Measurements from ENCODE around the gene EFL1.

Gene EFL1

DNA sequence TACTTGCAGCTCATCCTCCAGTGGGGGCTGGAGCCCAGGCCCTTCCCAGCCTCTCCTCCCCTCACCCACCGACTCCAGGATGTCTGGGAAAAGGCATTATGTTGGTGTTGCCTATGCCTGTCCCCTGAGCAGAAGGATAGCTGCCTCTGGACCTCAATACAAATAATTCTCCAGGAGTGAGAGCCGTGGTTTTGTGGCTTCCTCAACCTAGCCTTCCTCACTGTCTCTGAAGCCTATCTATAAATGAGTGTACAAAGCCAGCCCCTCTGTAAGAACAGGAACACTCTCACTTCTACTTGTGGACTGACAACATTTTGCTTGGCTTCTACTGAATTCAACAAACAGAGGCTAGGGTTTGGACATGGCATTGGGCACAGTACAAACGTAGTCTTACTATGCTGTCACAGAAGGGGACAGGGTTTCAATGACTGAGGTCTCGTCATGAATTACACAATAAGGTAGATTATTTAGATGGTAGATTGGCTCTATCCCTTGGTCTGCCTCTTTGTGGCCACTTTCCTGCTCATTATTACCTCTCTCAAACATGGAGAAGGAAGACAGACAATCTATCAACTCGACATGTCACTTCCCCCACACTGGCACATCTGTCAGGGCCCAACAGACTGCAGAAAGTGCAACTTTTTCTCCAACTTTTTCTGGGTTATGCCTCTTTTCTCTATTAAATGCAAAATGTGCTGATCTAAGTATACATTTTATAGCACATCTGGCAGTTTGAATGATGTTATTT lies 134.0 kb downstream of the EFL1 start:
- no peak for DNase-seq (ENCODE audit: extremely low read depth in 1 of 2, low read depth in 1 of 2)

DNA sequence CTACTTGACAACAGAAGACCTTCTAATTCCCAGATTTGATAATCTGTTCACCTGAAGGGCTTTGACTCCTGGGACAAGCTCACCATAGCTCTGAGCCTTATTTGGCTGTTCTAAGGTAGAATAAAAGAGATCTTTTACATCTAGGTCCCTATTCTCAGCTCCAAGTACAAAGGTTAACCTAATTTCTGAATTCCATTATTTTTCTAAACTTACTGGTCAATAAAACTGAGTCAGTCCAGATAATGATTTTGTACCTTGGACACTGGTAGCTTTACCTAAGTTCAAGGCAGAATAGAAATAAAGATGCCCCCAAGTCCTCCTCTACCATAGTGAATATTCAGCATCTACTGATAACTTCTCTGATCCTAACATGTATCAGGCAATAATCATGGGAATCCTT lies 135.0 kb downstream of the EFL1 start:
- no peak for DNase-seq (ENCODE audit: extremely low read depth in 1 of 2, low read depth in 1 of 2)

DNA sequence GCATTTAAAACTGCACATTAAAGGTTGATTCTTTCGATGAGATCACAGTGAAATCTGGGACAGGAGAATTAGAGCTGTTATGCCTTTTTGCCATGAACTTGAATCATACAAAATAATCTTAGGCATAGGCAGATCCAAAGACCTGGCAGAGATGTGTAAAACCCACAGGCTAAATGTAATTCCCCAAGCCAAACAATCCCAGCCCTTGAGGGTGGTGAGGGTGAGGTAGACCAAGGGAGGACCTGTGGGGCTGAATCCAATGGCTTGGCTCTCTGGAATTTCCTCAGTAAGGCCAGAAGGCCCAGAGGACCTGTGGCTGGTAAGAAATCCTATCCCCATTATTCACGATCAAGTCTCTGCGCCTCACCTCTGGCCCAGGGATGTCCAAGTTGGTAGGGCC lies 136.2 kb downstream of the EFL1 start:
- DNase-seq (ENCODE audit: extremely low read depth in 1 of 2, low read depth in 1 of 2), result no peak

DNA sequence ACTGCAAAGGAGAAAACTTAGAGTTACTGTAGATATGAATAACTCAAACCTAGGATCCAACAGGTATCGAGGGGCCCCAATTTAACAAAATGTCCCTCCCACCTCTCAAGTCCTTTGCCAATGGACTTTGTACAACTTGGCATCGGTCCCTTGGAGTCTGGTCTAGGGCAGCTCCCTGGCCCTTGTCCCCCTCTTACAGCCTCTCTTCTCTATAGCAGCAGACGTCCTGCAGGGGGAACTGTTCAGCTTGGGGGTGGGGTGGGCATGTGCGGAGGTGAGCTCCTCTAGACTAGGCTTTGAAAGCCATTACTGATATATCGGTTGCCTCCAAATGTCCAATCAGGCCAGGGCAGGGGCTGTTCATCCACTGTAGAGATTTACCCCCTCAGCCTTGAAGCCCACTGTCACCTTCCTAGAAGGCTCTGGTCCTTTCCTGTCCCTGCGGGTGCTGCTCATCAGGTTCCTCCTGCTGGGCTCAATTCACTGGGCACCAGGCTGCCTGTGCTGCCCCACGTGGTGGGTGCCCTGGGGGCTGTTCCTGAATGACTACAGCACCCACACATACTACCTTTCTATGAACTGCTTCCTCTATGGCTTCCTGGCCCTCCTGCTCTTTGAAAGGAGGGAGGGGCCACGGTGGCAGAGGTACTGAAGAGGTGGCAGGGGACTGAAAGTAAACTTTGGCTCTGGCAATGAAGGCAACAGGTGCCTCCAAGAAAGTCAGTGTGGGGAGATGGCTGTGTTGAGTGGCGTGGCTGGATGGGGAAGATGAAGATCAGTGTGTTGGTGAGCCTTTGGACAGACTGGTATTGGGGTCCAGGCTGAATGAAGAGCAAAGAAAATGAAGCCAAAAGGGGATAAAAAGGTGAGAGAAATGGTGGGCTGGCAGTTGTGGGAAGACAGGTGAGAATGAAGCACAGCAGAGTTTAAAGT lies 137.9 kb downstream of the EFL1 start:
- DNase-seq (ENCODE audit: extremely low read depth in 1 of 2, low read depth in 1 of 2), result no peak

DNA sequence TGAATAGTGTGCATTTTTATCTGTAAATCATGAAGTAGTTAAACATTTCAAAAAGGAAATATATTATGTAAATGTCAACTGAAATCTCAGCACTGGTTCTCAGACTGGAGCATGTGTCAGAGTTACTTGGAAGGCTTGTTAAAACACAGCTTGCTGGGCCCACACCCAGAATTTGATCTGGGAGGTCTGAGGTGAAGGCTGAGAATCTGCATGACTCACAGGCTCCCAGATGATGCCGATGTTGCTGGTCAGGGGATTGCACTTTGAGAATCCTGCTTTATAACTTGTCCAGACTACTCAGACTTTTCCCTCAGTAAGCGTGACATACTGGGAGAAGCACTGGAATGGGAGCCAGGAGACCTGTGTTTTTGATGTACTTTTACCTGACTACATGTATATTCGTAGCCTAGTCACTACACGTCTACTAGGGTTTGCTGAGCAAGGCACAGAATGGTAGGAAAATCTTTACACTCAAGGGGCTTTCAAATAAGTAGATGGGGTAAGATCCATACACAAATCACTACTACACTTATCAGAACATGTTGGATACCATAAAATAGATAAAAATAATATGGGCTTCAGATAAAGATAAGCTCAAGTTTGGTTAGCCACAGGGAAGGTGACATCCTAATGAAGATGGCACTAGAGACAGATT lies 139.7 kb downstream of the EFL1 start:
- DNase-seq (ENCODE audit: extremely low read depth in 1 of 2, low read depth in 1 of 2), result no peak

DNA sequence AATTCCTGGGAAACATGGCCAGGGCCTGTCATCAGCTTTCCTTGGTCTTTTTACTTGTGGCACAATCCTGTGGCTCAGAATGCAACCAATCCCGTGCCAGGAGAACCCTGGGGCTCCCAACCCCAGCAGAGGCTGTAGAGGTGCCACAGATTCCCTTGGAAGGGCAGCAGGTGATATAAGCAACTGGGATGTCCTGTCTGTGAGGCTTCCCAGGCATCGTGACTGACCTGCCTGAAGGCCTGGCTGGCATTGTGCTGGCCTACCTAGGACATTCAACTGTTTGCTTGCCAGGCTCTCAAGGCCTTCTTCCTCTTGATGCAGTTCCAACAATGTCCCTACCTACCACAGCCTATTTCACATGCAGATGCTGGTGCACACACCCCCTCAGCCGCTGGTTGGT lies 144.5 kb downstream of the EFL1 start:
- DNase-seq (ENCODE audit: extremely low read depth in 1 of 2, low read depth in 1 of 2), result no peak

DNA sequence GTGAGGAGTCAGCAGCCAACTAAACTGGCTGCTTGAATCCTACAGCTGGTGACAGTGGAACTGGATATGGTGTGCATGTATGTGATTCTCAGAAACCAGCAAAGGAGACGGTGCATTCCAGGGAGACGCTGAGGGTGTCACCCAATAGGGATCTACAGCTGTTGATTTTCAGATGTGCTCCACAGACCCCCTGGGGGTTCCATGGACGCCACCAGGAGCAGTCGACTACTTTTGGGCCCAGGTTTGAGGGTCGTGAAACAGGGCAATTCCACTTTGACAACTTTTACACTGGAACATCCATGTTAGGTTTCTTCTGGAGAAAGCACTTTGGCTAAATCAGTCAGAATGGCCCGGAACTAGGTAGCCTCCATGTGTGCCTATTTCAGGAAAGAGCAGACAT lies 145.2 kb downstream of the EFL1 start:
- DNase-seq (ENCODE audit: extremely low read depth in 1 of 2, low read depth in 1 of 2), result no peak

DNA sequence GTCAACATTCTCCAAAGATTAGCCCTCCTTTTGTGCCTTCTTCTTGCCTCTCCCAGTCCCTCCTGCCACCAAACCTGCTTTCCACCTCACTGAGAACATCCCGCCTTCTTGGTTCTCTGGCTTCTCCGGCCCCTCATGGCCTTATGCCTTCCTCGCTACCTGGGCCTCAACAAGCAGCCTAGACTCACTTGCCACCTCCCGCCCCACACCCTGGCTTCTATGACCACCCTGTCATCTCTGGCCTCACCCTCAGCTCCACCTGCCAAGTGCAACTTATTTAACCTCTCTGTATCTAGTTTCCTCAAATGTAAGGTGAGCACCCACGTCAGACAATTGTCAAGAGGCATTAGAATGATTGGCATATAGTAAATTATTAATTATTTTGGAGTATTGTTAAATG lies 147.9 kb downstream of the EFL1 start:
- no peak for DNase-seq (ENCODE audit: extremely low read depth in 1 of 2, low read depth in 1 of 2)

DNA sequence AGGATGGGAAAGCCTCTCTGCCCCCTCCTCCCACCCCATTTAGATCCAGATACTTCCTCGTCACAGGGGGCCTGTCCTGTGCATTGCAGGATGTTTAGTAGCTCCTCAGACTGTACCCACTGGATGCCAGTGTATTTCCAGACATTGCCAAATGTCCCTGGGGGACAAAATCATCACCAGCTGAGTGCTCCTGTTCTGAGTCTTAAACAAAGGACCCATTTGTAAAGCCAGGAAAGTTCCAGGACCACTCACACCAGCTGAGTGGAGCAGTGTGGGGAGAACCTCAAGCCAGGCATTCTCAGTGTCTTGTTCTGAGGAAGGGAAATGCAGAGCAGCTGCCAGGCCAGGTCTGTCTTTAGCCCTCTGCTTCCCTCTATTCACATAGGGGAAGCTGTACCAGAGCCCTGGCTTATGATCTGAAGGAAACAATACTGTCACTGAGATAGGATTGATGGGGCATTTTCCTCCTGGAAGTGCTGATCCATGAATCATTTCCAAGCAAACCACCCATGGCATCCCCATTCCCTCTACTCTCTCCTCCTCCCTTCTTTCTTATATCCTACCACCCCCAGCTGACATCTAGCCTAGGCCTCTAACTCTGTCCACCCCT lies 149.3 kb downstream of the EFL1 start:
- DNase-seq (ENCODE audit: extremely low read depth in 1 of 2, low read depth in 1 of 2), result no peak

DNA sequence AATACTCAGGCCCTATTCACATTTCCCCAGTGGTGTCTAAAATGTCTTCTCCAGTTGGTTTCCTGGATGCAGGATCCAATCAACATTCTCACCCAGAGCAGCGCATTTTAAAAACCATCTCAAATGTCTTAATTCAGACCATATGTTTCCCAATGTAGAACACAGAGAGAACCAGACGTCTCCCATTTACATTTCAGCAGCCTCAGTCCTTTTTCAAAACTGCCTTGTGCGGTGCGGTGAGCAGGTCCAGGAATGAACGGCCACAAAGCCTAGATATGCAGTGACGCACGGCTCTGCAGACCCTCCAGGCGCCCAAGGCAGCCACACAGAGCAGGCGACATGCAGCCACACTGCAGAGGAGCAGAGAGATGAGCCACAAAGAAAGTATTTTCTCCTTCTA lies 150.6 kb downstream of the EFL1 start:
- DNase-seq (ENCODE audit: extremely low read depth in 1 of 2, low read depth in 1 of 2), result no peak

DNA sequence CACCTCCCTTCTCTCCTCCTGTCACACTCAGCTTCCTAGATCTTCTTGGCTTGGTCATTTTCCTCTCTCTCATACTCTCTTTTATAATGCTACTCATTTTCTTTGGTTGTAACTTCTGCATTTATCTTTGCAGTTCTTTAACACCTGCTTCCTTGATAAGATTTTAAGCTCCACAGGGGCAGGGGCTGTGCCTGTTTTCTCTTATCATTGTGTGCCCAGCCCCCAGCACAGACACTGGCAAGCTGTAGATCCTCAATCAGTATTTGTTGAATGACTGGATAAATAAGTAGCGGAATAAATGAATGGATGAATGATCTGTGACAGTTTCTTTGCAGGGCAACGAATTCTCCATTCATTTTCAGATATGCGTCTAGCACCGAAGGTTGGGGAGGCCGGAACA lies 152.4 kb downstream of the EFL1 start:
- no peak for DNase-seq (ENCODE audit: extremely low read depth in 1 of 2, low read depth in 1 of 2)

DNA sequence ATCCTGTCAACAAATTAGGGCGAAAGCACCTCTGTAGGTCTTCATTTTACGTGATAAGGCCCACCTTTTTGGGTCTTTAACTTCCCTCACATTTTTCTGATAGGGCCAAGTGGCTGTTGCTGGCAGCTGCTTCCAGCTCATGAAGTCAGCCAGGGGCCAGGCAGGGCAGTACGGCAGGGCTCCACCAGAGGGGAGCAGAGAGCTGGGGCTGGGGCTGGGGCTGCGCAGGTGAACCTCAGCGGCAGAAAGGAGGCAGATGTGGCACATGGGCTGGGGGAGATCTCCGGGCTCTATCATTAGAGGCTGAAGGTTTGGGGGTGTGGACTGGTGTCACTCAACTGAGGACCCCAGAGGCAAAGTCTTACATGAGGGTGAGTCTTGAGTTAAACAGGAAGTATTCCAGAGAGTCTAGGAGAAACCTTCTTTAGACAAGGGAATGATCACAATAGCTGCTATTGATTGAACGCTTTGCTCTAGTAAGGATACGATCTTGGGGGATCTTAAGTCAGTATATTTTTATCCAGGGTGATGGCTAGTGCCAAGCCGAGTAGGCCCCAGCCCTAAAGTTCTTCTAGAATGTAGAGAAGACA lies 153.9 kb downstream of the EFL1 start:
- DNase-seq (ENCODE audit: extremely low read depth in 1 of 2, low read depth in 1 of 2), result peak; percentile 39 to 50

DNA sequence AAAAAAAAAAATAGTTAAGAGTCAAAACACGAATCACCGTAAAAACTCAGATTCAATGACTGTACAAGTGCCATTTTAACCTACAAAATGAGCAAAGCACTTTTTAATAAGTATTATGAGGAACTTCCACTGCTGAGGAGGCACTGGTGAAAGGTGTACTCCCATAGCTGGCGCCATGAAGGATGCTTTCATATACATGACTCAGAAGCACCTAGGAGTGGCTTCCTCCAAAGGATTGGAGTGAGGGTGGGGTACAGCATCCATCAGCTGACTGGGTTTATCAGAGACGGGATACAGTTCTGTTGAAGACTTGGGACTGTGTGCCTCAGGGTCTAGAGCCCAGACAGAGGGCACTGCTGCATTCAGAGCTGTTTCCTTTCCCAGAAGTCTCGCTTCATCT lies 155.9 kb downstream of the EFL1 start:
- no peak for DNase-seq (ENCODE audit: extremely low read depth in 1 of 2, low read depth in 1 of 2)

DNA sequence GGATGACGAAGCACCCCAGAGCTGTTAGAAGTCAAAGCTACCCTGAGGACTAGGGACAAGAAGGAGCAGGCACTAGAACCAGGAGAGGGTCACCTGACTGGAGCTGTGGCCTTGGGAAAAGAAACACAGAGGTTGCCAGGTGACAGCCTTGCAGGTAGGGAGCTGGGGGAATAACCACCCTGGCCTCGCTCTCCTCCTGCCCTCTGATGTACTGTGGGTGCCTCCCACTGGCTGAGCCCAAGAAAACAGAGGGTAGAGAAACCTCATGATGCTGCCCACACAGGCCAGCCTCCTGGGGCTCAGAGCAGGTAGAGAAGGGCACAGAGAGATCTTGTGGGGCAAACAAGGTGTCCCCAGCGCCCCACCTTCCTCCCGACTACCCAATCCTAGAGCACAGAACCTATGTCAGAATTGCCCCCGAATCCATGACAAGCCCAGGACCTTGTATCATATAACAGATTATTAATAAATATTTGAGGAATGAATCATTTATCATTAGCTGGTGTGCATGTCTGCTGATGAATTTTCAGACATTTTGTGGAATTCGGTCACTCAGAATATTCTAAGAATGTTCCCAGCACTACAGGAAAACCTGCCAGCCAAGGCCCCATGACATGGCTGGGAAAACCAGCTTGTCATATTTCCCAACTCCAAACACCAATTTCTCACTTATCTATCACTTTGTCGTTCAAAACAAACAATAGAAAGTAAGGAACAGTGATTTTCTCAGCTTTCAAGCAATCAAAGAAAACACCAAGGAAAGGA lies 156.9 kb downstream of the EFL1 start:
- DNase-seq (ENCODE audit: extremely low read depth in 1 of 2, low read depth in 1 of 2), result no peak

DNA sequence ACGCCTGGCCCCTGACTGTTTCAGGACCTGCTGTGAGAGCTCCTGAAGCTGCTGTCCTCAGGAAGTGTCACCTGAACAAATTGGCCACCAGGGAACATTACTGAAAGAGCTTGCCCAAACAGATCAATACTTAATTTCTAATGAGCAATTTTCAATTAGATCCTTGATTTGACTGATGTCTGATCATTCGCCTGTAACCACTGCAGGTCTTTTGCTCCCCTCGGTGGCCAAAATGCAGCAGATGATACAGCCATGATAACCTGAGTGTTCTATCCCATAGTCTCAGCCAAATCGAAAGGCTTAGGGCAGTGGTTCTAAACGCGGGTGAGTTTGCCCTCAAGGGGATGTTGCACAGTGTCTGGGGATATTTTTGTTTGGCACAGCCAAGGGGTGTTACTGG lies 159.1 kb downstream of the EFL1 start:
- DNase-seq (ENCODE audit: extremely low read depth in 1 of 2, low read depth in 1 of 2), result no peak

DNA sequence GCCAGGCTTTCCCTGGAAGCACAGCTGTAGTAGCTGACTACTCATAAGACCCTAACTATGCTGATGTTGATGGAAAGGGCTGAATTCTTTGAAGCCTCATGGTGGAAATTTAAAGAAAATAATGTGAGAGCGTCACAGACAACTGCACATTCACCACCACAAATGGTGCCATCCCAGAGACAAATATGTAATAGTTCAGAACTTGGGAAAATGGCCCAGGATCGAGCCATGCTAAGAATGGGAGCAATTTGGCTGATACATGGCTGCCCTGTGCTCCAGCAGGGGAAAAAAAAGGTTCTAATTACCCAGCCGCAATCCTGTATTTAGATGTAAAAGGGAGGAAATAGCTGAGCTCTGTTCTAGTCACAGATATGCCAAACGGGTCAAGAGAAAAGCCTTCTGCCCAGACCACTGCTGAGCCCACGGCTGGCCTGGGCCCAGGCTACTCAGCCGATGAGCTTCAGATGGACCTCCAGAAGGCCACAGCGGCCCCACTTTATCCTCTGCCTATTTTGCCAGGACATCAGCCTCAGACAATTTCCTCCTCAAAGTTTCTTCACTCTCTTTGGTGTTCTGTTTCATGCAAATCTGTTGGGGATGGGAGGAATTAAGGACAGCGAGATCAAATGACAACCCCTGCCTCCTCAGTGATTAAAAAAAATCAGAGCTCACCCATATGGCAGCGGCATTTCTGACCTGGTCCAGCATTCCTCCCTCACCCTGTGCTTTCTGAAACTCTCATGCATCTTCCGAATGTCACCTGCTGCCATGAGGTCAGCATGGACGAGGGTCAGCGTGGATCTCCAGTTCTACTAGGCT lies 162.2 kb downstream of the EFL1 start:
- no peak for DNase-seq (ENCODE audit: extremely low read depth in 1 of 2, low read depth in 1 of 2)

DNA sequence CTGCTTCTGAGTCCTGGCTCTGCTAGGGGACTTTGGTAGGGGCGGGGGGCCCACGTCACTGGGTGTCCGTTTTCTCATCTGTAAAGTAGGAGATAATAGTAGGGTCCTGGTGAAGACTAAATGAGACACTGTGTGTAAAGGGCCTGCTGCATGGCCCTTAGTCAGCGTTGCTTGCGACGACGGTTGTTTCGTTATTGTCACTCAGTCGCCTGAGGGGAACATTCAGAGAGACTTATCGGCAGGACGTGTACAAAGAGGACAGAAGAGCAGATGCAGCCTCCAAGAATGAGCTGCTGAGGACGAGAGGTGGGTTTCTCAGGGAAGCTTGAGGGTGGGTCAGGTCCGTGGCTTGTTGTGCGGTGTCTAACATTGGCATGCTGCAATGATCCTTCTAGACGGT lies 163.9 kb downstream of the EFL1 start:
- no peak for DNase-seq (ENCODE audit: extremely low read depth in 1 of 2, low read depth in 1 of 2)

DNA sequence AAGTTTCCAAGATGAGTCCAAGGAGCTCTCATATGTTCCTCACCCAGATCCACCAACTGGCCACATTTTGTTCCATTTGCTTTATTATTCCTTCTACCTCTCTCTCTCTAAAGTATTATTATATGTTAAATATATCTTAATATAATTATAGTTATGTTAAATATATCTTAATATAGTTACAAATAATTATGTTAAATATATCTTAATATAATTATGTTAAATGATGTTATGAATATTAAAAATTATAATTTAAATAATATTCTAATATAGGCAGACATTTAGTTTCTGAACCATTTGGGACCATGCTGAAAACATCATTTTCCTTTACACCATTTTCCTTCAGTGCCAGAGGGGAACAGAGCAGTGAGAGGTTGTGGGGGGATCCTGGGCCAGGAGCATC lies 166.7 kb downstream of the EFL1 start:
- no peak for DNase-seq (ENCODE audit: extremely low read depth in 1 of 2, low read depth in 1 of 2)

DNA sequence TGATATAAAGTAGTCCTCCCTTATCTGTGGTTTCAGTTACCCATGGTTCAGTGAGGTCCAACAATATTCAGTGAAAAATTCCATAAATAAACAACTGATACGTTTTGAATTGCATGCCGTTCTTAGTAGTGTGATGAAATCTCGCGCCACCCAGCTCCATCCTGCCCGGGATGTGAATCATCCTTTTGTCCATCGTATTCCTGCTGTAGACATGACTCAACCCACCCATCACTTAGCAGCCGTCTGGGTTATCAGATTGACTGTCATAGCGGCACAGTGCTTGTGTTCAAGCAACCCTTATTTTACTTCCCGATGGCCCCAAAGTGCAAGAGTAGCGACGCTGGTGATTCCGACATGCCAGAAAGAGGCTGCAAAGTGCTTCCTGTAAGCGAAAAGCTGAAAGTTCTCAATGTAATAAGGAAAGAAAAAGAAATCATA lies 168.7 kb downstream of the EFL1 start:
- no peak for DNase-seq (ENCODE audit: extremely low read depth in 1 of 2, low read depth in 1 of 2)

Data from stimulated activated CD8-positive, alpha-beta memory T cell treated with anti-CD3 and anti-CD28 coated beads, Interleukin-7, amount 100 ng/mL, for 48 hours (primary cell).